ENCODE data around the gene TRIM54. TPM values are rescaled to one million over a fixed set of nuclear protein-coding genes. Genes with fewer than 3 reads are reported as not detected.

Gene TRIM54
- total RNA-seq, 1 donor from 2014 or later, result not detected

GRCh38 chr2:27261926-27262298 is 20.3 kb upstream of the TRIM54 start:
- Mint-ChIP-seq H3K9me3 (ENCODE audit: unreplicated experiment) (peaks cover 3% of the 10 kb centered on the region), H3K4me3 (ENCODE audit: unreplicated experiment) (peak overlapping the region; percentile 72), H3K27ac (ENCODE audit: unreplicated experiment) (no peak overlapping the region), H3K4me1 (ENCODE audit: low read depth, unreplicated experiment) (peaks cover 3% of the 10 kb centered on the region), H3K27me3 (ENCODE audit: low read depth, unreplicated experiment) (peaks cover 51% of the 10 kb centered on the region), H3K36me3 (ENCODE audit: low read depth, unreplicated experiment) (no peaks in the 10 kb centered on the region)
- TF ChIP-seq EZH2 (IDR thresholded peaks at IDR 0.05; ENCODE audit: insufficient read depth, low read length) (no peak), CTCF (IDR thresholded peaks at IDR 0.05; ENCODE audit: insufficient read depth, low read depth, low read length) (no peak)
- Histone ChIP-seq H3K4me2 (ENCODE audit: low read length) (peak overlapping the region; percentile 79), H3K9me3 (ENCODE audit: insufficient read depth, low read depth, low read length) (peaks cover 2% of the 10 kb centered on the region), H4K20me1 (ENCODE audit: insufficient read depth, low read length) (peaks cover 14% of the 10 kb centered on the region), H3K4me1 (ENCODE audit: insufficient read depth, low read length) (peaks cover 6% of the 10 kb centered on the region), H3K27ac (ENCODE audit: low read depth, low read length) (no peak overlapping the region), H3K4me3 (ENCODE audit: insufficient read depth, low read depth, low read length) (no peak overlapping the region), H3K27me3 (ENCODE audit: insufficient read depth, low read length) (peaks cover 62% of the 10 kb centered on the region), H3K36me3 (ENCODE audit: insufficient read depth, low read length) (no peaks in the 10 kb centered on the region), H3K9ac (ENCODE audit: low read length) (no peak overlapping the region), H2AFZ (ENCODE audit: low read depth, low read length) (no peak overlapping the region), H3K79me2 (ENCODE audit: insufficient read depth, low read length) (no peaks in the 10 kb centered on the region)
- FAIRE-seq (no peak), DNase-seq (ENCODE audit: low read depth) (no peak)

- H3K27me3 Mint-ChIP-seq (ENCODE audit: low read depth, unreplicated experiment), result peaks cover 46% of the 10 kb centered on the region
- peak within 1 kb of the TSS; percentile 71 for H3K4me3 Mint-ChIP-seq (ENCODE audit: unreplicated experiment)
- Histone ChIP-seq H3K27ac (ENCODE audit: low read depth, low read length) (no peak within 1 kb of the TSS), H3K36me3 (ENCODE audit: insufficient read depth, low read length) (no peaks in the 10 kb centered on the region), H3K4me2 (ENCODE audit: low read length) (peak within 1 kb of the TSS; percentile 79), H4K20me1 (ENCODE audit: insufficient read depth, low read length) (peaks cover 14% of the 10 kb centered on the region), H3K79me2 (ENCODE audit: insufficient read depth, low read length) (no peaks in the 10 kb centered on the region), H3K27me3 (ENCODE audit: insufficient read depth, low read length) (peaks cover 66% of the 10 kb centered on the region), H3K4me3 (ENCODE audit: insufficient read depth, low read depth, low read length) (peak within 1 kb of the TSS; percentile 42), H3K4me1 (ENCODE audit: insufficient read depth, low read length) (peaks cover 6% of the 10 kb centered on the region), H2AFZ (ENCODE audit: low read depth, low read length) (peak within 1 kb of the TSS; percentile 56), H3K9ac (ENCODE audit: low read length) (no peak within 1 kb of the TSS), H3K9me3 (ENCODE audit: insufficient read depth, low read depth, low read length) (peaks cover 2% of the 10 kb centered on the region)
- DNase-seq (ENCODE audit: low read depth), result no peak
- H3K36me3 Mint-ChIP-seq (ENCODE audit: low read depth, unreplicated experiment), result no peaks in the 10 kb centered on the region
- TF ChIP-seq EZH2 (IDR thresholded peaks at IDR 0.05; ENCODE audit: insufficient read depth, low read length) (peak; percentile 89), CTCF (IDR thresholded peaks at IDR 0.05; ENCODE audit: insufficient read depth, low read depth, low read length) (no peak)
- no peak for FAIRE-seq
- H3K9me3 Mint-ChIP-seq (ENCODE audit: unreplicated experiment), result peaks cover 3% of the 10 kb centered on the region
- H3K4me1 Mint-ChIP-seq (ENCODE audit: low read depth, unreplicated experiment), result peaks cover 3% of the 10 kb centered on the region
- no peak within 1 kb of the TSS for H3K27ac Mint-ChIP-seq (ENCODE audit: unreplicated experiment)
Observed at GRCh38 chr2:27262379-27263286, 19.6 kb upstream of the TRIM54 start, which contains the start of gene SLC30A3. Gene SLC30A3, minus strand, starts transcription at chr2:27263047. Its CDS starts 141 bp downstream, at chr2:27262906.

Data from astrocyte (in vitro differentiated cells and primary cell).